Neural cell (in vitro differentiated cells): ENCODE results near the gene SALL3. TPM values are rescaled to one million over a fixed set of nuclear protein-coding genes. Genes with fewer than 3 reads are reported as not detected.

Experiments
- H2AFZ ChIP-seq: fragments of 200-600, 300-800 bp; sonication (generic), shearing (Covaris generic); 2 replicates; pipeline ENCODE4 v1.6.0; 2014; ENCODE audit warnings: low read depth, mild to moderate bottlenecking, antibody characterized with exemption, low read length, moderate library complexity
- H3F3A ChIP-seq: fragments of 200-600 bp; shearing (Covaris generic); 2 replicates; pipeline ENCODE4 v1.6.1; 2016; ENCODE audit warnings: mild to moderate bottlenecking, moderate library complexity, mixed read lengths, antibody characterized with exemption, low read length; ENCODE audit not compliant: insufficient read depth, poor library complexity, severe bottlenecking
- H3K27ac ChIP-seq: fragments of 200-600, 300-800 bp; sonication (generic), shearing (Covaris generic); 2 replicates; pipeline ENCODE4 v1.5.1; 2014; ENCODE audit warnings: mild to moderate bottlenecking, low read length, moderate library complexity
- H3K27me3 ChIP-seq: fragments of 300-800, 200-600 bp; sonication (generic), shearing (Covaris generic); 2 replicates; pipeline ENCODE4 v1.6.0; 2014; ENCODE audit warnings: mild to moderate bottlenecking, low read depth, low read length, moderate library complexity; ENCODE audit not compliant: insufficient read depth
- H3K36me3 ChIP-seq: fragments of 300-800, 200-600 bp; sonication (generic), shearing (Covaris generic); 2 replicates; pipeline ENCODE4 v1.5.1; 2014; ENCODE audit warnings: mild to moderate bottlenecking, antibody characterized with exemption, low read length, moderate library complexity; ENCODE audit not compliant: insufficient read depth
- H3K4me2 ChIP-seq: fragments of 300-800, 200-600 bp; sonication (generic), shearing (Covaris generic); 2 replicates; pipeline ENCODE4 v1.6.0; 2014; ENCODE audit warnings: mild to moderate bottlenecking, low read length
- H3K4me3 ChIP-seq: fragments of 300-800, 200-600 bp; sonication (generic), shearing (Covaris generic); 2 replicates; pipeline ENCODE4 v1.5.1; 2014; ENCODE audit warnings: mild to moderate bottlenecking, low read length, moderate library complexity
- H3K79me2 ChIP-seq: fragments of 200-600 bp; shearing (Covaris generic); replicated peaks from 2 replicates; pipeline ENCODE4 v1.6.0; 2014; ENCODE audit warnings: mild to moderate bottlenecking, low read length, moderate library complexity; ENCODE audit not compliant: insufficient read depth
- H3K9ac ChIP-seq: fragments of 300-800, 200-600 bp; sonication (generic), shearing (Covaris generic); 2 replicates; pipeline ENCODE4 v1.6.1; 2016; ENCODE audit warnings: mild to moderate bottlenecking, low read length, mixed read lengths
- H3K9me2 ChIP-seq: fragments of 200-600 bp; shearing (Covaris generic); 2 replicates; pipeline ENCODE4 v1.6.1; 2016; ENCODE audit warnings: mild to moderate bottlenecking, low read length, mixed read lengths; ENCODE audit not compliant: insufficient read depth
- H3K9me3 ChIP-seq: fragments of 200-600, 300-800 bp; sonication (generic), shearing (Covaris generic); 2 replicates; pipeline ENCODE4 v1.6.1; 2016; ENCODE audit warnings: mild to moderate bottlenecking, mixed run types, low read length, moderate library complexity, mixed read lengths
- H4K20me1 ChIP-seq: fragments of 200-600 bp; shearing (Covaris generic); 2 replicates; pipeline ENCODE4 v1.6.1; 2016; ENCODE audit warnings: mild to moderate bottlenecking, mixed run types; ENCODE audit not compliant: insufficient read depth
- CTCF ChIP-seq: fragments of 450-650 bp; IDR thresholded peaks from 2 replicates; pipeline ENCODE4 v1.5.1; 2014; ENCODE audit warnings: antibody characterized with exemption, mild to moderate bottlenecking, moderate library complexity; ENCODE audit not compliant: poor library complexity, severe bottlenecking
- EP300 ChIP-seq: fragments of 450-650 bp; conservative IDR thresholded peaks from 2 replicates; pipeline ENCODE4 v1.6.1; 2014; ENCODE audit warnings: antibody characterized with exemption, mild to moderate bottlenecking, moderate library complexity; ENCODE audit not compliant: poor library complexity, severe bottlenecking
- EZH2 ChIP-seq: fragments of 200-600, 300-800 bp; shearing (Covaris generic), sonication (generic); IDR thresholded peaks from 2 replicates; pipeline ENCODE4 v1.6.1; 2014; ENCODE audit warnings: antibody characterized with exemption, low read length, borderline replicate concordance, mild to moderate bottlenecking; ENCODE audit not compliant: insufficient read depth, poor library complexity, severe bottlenecking
- MXI1 ChIP-seq: fragments of 450-650 bp; conservative IDR thresholded peaks from 2 replicates; pipeline ENCODE4 v1.6.1; 2014; ENCODE audit warnings: antibody characterized with exemption, mild to moderate bottlenecking; ENCODE audit not compliant: poor library complexity, severe bottlenecking
- POLR2AphosphoS5 ChIP-seq: IDR thresholded peaks from 2 replicates; pipeline ENCODE4 v1.6.1; 2012
- RAD21 ChIP-seq: fragments of 450-650 bp; conservative IDR thresholded peaks from 2 replicates; pipeline ENCODE4 v1.6.1; 2014; ENCODE audit warnings: antibody characterized with exemption, mild to moderate bottlenecking, moderate library complexity
- REST ChIP-seq: IDR thresholded peaks from 2 replicates; pipeline ENCODE4 v1.6.1; 2012; ENCODE audit warnings: borderline replicate concordance
- SMC3 ChIP-seq: fragments of 450-650 bp; conservative IDR thresholded peaks from 2 replicates; pipeline ENCODE4 v1.6.1; 2014; ENCODE audit warnings: antibody characterized with exemption, mild to moderate bottlenecking, moderate library complexity; ENCODE audit not compliant: poor library complexity
- TAF1 ChIP-seq: IDR thresholded peaks from 2 replicates; pipeline ENCODE4 v1.6.1; 2012; ENCODE audit warnings: low read depth
- polyA plus RNA-seq: library from polyadenylated mRNA; depleted of rRNA; stranded (reverse); fragments of >200 nt; gene quantifications from 2 replicates; pipeline ENCODE4 v1.2.3, GENCODE V29; 2014

The SALL3 gene
- polyA plus RNA-seq, 1 donor from 2014 or later = 0.16 TPM

- no peak for TF ChIP-seq SMC3
- TF ChIP-seq TAF1 = no peak
- no peak for TF ChIP-seq CTCF
- no peak for TF ChIP-seq REST
- TF ChIP-seq EP300 = no peak
- H2AFZ ChIP-seq = no peak overlapping the region
- no peaks in the 10 kb centered on the region for H3F3A ChIP-seq
- H3K9me2 ChIP-seq = no peaks in the 10 kb centered on the region
- peaks cover 10% of the 10 kb centered on the region for H3K79me2 ChIP-seq
- H3K4me2 ChIP-seq = no peak overlapping the region
- no peaks in the 10 kb centered on the region for H3K9me3 ChIP-seq
- no peaks in the 10 kb centered on the region for H3K27me3 ChIP-seq
- H4K20me1 ChIP-seq = no peaks in the 10 kb centered on the region
- no peak overlapping the region for H3K27ac ChIP-seq
- H3K36me3 ChIP-seq = no peaks in the 10 kb centered on the region
- H3K4me3 ChIP-seq = no peak overlapping the region
- no peak overlapping the region for H3K9ac ChIP-seq
These were observed 12.7 kb downstream of the SALL3 start for GRCh38 chr18:78992041-78993011.

- TF ChIP-seq EP300 (no peak), CTCF (no peak), SMC3 (no peak), REST (no peak), MXI1 (no peak), TAF1 (no peak), POLR2AphosphoS5 (no peak), EZH2 (no peak), RAD21 (no peak)
- H3K9me3 ChIP-seq = no peaks in the 10 kb centered on the region
- H3K79me2 ChIP-seq = peaks cover 5% of the 10 kb centered on the region
- no peaks in the 10 kb centered on the region for H3K9me2 ChIP-seq
- no peak overlapping the region for H3K9ac ChIP-seq
- no peak overlapping the region for H3K4me3 ChIP-seq
- no peak overlapping the region for H3K4me2 ChIP-seq
- no peaks in the 10 kb centered on the region for H4K20me1 ChIP-seq
- H3K27me3 ChIP-seq = no peaks in the 10 kb centered on the region
- no peak overlapping the region for H2AFZ ChIP-seq
- no peaks in the 10 kb centered on the region for H3F3A ChIP-seq
- no peak overlapping the region for H3K27ac ChIP-seq
- H3K36me3 ChIP-seq = no peaks in the 10 kb centered on the region
These were observed 13.7 kb downstream of the SALL3 start for GRCh38 chr18:78993014-78993926.
